ENCODE data around the gene RB1. TPM values are rescaled to one million over a fixed set of nuclear protein-coding genes. Genes with fewer than 3 reads are reported as not detected.

The RB1 gene
- total and polyA plus RNA-seq, 2 experiments from 2014 or later, result 19.5 to 22.3 TPM

DNA sequence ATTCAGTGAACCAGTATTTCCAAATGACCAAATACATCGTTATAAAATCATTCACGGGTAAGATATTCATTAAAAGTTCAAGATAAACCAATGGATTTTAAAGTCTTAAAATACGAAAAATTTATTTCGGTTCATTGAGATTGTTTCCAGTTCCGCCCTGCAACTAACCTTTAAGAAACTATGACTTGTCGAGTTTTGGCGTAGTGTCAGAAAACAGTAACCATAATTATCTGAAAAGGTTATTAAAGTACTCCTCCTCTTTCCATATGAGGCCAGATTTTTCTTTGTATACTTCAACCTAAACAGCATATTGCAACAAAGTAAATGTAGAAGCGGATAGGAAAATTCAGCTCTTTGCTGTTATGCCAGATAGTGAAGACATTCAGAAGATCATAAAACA, 83.3 kb downstream of the RB1 start:
- Histone ChIP-seq H3K4me1 (ENCODE audit: insufficient read depth) (no peaks in the 10 kb centered on the region), H3K9me2 (ENCODE audit: insufficient read depth) (no peaks in the 10 kb centered on the region), H3K27ac (ENCODE audit: low read depth) (no peak overlapping the region), H3K4me2 (no peak overlapping the region), H3K79me2 (replicated peaks; ENCODE audit: insufficient read depth) (no peaks in the 10 kb centered on the region), H3K36me3 (ENCODE audit: insufficient read depth) (no peaks in the 10 kb centered on the region), H3K27me3 (ENCODE audit: insufficient read depth) (no peaks in the 10 kb centered on the region), H2AFZ (no peak overlapping the region), H3K4me3 (no peak overlapping the region), H4K20me1 (replicated peaks; ENCODE audit: insufficient read depth) (no peaks in the 10 kb centered on the region), H3F3A (replicated peaks; ENCODE audit: low read depth) (no peaks in the 10 kb centered on the region)
- Mint-ChIP-seq H3K4me3 (no peak overlapping the region), H3K27ac (no peak overlapping the region), H3K9me3 (no peaks in the 10 kb centered on the region), H3K36me3 (ENCODE audit: low read depth) (no peaks in the 10 kb centered on the region), H3K4me1 (no peaks in the 10 kb centered on the region), H3K27me3 (ENCODE audit: insufficient read depth, low read depth, poor library complexity) (peaks cover 3% of the 10 kb centered on the region)
- ATAC-seq, result no peak
- TF ChIP-seq JUNB (IDR thresholded peaks at IDR 0.05; ENCODE audit: unreplicated experiment) (no peak), ZNF331 (CRISPR knock-in tag; IDR thresholded peaks at IDR 0.05; ENCODE audit: low read depth) (no peak), STAT1 (IDR thresholded peaks at IDR 0.05; ENCODE audit: unreplicated experiment) (no peak), EZH2phosphoT487 (IDR thresholded peaks at IDR 0.05; ENCODE audit: unreplicated experiment) (no peak), POLR2AphosphoS5 (IDR thresholded peaks at IDR 0.05; ENCODE audit: low read depth) (no peak), EZH2 (IDR thresholded peaks at IDR 0.05; ENCODE audit: low read depth, unreplicated experiment) (no peak), ZNF114 (CRISPR knock-in tag; IDR thresholded peaks at IDR 0.05) (no peak), NANOG (IDR thresholded peaks at IDR 0.05; ENCODE audit: borderline replicate concordance) (no peak), CREB1 (CRISPR knock-in tag; IDR thresholded peaks at IDR 0.05; ENCODE audit: low read depth) (no peak)
- TF ChIP-seq, protein P1, sequence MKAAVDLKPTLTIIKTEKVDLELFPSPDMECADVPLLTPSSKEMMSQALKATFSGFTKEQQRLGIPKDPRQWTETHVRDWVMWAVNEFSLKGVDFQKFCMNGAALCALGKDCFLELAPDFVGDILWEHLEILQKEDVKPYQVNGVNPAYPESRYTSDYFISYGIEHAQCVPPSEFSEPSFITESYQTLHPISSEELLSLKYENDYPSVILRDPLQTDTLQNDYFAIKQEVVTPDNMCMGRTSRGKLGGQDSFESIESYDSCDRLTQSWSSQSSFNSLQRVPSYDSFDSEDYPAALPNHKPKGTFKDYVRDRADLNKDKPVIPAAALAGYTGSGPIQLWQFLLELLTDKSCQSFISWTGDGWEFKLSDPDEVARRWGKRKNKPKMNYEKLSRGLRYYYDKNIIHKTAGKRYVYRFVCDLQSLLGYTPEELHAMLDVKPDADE (IDR thresholded peaks at IDR 0.05), result no peak
- TF ChIP-seq, protein P2, sequence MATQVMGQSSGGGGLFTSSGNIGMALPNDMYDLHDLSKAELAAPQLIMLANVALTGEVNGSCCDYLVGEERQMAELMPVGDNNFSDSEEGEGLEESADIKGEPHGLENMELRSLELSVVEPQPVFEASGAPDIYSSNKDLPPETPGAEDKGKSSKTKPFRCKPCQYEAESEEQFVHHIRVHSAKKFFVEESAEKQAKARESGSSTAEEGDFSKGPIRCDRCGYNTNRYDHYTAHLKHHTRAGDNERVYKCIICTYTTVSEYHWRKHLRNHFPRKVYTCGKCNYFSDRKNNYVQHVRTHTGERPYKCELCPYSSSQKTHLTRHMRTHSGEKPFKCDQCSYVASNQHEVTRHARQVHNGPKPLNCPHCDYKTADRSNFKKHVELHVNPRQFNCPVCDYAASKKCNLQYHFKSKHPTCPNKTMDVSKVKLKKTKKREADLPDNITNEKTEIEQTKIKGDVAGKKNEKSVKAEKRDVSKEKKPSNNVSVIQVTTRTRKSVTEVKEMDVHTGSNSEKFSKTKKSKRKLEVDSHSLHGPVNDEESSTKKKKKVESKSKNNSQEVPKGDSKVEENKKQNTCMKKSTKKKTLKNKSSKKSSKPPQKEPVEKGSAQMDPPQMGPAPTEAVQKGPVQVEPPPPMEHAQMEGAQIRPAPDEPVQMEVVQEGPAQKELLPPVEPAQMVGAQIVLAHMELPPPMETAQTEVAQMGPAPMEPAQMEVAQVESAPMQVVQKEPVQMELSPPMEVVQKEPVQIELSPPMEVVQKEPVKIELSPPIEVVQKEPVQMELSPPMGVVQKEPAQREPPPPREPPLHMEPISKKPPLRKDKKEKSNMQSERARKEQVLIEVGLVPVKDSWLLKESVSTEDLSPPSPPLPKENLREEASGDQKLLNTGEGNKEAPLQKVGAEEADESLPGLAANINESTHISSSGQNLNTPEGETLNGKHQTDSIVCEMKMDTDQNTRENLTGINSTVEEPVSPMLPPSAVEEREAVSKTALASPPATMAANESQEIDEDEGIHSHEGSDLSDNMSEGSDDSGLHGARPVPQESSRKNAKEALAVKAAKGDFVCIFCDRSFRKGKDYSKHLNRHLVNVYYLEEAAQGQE (IDR thresholded peaks at IDR 0.05; ENCODE audit: unreplicated experiment), result no peak
- TF ChIP-seq, protein P3, sequence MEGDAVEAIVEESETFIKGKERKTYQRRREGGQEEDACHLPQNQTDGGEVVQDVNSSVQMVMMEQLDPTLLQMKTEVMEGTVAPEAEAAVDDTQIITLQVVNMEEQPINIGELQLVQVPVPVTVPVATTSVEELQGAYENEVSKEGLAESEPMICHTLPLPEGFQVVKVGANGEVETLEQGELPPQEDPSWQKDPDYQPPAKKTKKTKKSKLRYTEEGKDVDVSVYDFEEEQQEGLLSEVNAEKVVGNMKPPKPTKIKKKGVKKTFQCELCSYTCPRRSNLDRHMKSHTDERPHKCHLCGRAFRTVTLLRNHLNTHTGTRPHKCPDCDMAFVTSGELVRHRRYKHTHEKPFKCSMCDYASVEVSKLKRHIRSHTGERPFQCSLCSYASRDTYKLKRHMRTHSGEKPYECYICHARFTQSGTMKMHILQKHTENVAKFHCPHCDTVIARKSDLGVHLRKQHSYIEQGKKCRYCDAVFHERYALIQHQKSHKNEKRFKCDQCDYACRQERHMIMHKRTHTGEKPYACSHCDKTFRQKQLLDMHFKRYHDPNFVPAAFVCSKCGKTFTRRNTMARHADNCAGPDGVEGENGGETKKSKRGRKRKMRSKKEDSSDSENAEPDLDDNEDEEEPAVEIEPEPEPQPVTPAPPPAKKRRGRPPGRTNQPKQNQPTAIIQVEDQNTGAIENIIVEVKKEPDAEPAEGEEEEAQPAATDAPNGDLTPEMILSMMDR (conservative IDR thresholded peaks at IDR 0.05; ENCODE audit: low read depth in 2 of 2), result no peak
- TF ChIP-seq, protein P4, sequence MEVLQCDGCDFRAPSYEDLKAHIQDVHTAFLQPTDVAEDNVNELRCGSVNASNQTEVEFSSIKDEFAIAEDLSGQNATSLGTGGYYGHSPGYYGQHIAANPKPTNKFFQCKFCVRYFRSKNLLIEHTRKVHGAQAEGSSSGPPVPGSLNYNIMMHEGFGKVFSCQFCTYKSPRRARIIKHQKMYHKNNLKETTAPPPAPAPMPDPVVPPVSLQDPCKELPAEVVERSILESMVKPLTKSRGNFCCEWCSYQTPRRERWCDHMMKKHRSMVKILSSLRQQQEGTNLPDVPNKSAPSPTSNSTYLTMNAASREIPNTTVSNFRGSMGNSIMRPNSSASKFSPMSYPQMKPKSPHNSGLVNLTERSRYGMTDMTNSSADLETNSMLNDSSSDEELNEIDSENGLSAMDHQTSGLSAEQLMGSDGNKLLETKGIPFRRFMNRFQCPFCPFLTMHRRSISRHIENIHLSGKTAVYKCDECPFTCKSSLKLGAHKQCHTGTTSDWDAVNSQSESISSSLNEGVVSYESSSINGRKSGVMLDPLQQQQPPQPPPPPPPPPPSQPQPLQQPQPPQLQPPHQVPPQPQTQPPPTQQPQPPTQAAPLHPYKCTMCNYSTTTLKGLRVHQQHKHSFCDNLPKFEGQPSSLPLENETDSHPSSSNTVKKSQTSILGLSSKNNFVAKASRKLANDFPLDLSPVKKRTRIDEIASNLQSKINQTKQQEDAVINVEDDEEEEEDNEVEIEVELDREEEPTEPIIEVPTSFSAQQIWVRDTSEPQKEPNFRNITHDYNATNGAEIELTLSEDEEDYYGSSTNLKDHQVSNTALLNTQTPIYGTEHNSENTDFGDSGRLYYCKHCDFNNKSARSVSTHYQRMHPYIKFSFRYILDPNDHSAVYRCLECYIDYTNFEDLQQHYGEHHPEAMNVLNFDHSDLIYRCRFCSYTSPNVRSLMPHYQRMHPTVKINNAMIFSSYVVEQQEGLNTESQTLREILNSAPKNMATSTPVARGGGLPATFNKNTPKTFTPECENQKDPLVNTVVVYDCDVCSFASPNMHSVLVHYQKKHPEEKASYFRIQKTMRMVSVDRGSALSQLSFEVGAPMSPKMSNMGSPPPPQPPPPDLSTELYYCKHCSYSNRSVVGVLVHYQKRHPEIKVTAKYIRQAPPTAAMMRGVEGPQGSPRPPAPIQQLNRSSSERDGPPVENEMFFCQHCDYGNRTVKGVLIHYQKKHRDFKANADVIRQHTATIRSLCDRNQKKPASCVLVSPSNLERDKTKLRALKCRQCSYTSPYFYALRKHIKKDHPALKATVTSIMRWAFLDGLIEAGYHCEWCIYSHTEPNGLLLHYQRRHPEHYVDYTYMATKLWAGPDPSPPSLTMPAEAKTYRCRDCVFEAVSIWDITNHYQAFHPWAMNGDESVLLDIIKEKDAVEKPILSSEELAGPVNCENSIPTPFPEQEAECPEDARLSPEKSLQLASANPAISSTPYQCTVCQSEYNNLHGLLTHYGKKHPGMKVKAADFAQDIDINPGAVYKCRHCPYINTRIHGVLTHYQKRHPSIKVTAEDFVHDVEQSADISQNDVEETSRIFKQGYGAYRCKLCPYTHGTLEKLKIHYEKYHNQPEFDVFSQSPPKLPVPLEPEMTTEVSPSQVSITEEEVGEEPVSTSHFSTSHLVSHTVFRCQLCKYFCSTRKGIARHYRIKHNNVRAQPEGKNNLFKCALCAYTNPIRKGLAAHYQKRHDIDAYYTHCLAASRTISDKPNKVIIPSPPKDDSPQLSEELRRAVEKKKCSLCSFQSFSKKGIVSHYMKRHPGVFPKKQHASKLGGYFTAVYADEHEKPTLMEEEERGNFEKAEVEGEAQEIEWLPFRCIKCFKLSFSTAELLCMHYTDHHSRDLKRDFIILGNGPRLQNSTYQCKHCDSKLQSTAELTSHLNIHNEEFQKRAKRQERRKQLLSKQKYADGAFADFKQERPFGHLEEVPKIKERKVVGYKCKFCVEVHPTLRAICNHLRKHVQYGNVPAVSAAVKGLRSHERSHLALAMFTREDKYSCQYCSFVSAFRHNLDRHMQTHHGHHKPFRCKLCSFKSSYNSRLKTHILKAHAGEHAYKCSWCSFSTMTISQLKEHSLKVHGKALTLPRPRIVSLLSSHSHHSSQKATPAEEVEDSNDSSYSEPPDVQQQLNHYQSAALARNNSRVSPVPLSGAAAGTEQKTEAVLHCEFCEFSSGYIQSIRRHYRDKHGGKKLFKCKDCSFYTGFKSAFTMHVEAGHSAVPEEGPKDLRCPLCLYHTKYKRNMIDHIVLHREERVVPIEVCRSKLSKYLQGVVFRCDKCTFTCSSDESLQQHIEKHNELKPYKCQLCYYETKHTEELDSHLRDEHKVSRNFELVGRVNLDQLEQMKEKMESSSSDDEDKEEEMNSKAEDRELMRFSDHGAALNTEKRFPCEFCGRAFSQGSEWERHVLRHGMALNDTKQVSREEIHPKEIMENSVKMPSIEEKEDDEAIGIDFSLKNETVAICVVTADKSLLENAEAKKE (CRISPR knock-in tag; IDR thresholded peaks at IDR 0.05), result no peak
- no peak for DNase-seq (ENCODE audit: low spot score)

Measured in GM23338 (cell line).